Liver (tissue), 9 donors: ENCODE data around the gene GPR89B. TPM values are rescaled to one million over a fixed set of nuclear protein-coding genes. Genes with fewer than 3 reads are reported as not detected.

Source experiments
- DNase-seq: peaks from one replicate; pipeline ENCODE4 v3.0.0-alpha.2; 2017; ENCODE audit warnings: low spot score
- H3K27ac ChIP-seq, 2 donors: one replicate each; pipeline ENCODE4 v1.7.0; 2013; ENCODE audit warnings: inconsistent platforms in 2 of 2, low read length in 2 of 2, control low read depth in 1 of 2, low read depth in 1 of 2, mild to moderate bottlenecking in 1 of 2
- H3K27me3 ChIP-seq, 4 donors: one replicate each; pipeline versions ENCODE4 v1.6.1 to v1.7.0; 2013; ENCODE audit warnings: low read length in 3 of 4, inconsistent platforms in 1 of 4, mild to moderate bottlenecking in 1 of 4, moderate library complexity in 1 of 4; ENCODE audit not compliant: control insufficient read depth in 4 of 4, insufficient read depth in 4 of 4
- H3K36me3 ChIP-seq, 4 donors: one replicate each; pipeline versions ENCODE4 v1.6.1 to v1.7.0; 2013; ENCODE audit warnings: low read length in 3 of 4, mild to moderate bottlenecking in 3 of 4, low read depth in 1 of 4, moderate library complexity in 1 of 4; ENCODE audit not compliant: control insufficient read depth in 4 of 4, insufficient read depth in 3 of 4
- H3K4me1 ChIP-seq, 4 donors: one replicate each; pipeline versions ENCODE4 v1.6.1 to v1.7.0; 2013; ENCODE audit warnings: low read length in 3 of 4, mild to moderate bottlenecking in 3 of 4, moderate library complexity in 1 of 4; ENCODE audit not compliant: control insufficient read depth in 4 of 4, insufficient read depth in 4 of 4
- H3K4me3 ChIP-seq, 3 donors: one replicate each; pipeline versions ENCODE4 v1.6.1 to v1.7.0; 2013; ENCODE audit warnings: low read length in 3 of 3, control low read depth in 1 of 3, low read depth in 1 of 3, mild to moderate bottlenecking in 1 of 3
- H3K9ac ChIP-seq, 2 donors: one replicate each; pipeline ENCODE4 v1.7.0; 2013; ENCODE audit warnings: low read length in 2 of 2, mild to moderate bottlenecking in 2 of 2, moderate library complexity in 2 of 2, control low read depth in 1 of 2, low read depth in 1 of 2
- H3K9me3 ChIP-seq, 4 donors: one replicate each; pipeline versions ENCODE4 v1.6.1 to v1.7.0; 2013; ENCODE audit warnings: low read length in 3 of 4; ENCODE audit not compliant: control insufficient read depth in 4 of 4
- ATF3 ChIP-seq: IDR thresholded peaks from 2 replicates; pipeline ENCODE4 v1.6.1; 2016; ENCODE audit warnings: antibody characterized with exemption
- EGR1 ChIP-seq, 2 donors: IDR thresholded peaks; 2 replicates each; pipeline ENCODE4 v1.6.1; 2016 to 2018; ENCODE audit warnings: antibody characterized with exemption in 2 of 2, low read depth in 2 of 2
- FOXA2 ChIP-seq: IDR thresholded peaks from 2 replicates; pipeline ENCODE4 v1.6.1; 2016; ENCODE audit warnings: antibody characterized with exemption
- GABPA ChIP-seq, 2 donors: IDR thresholded peaks in 1 of 2; conservative IDR thresholded peaks in 1 of 2; 2 replicates each; pipeline ENCODE4 v1.6.1; 2016; ENCODE audit warnings: antibody characterized with exemption in 2 of 2, mild to moderate bottlenecking in 1 of 2, moderate library complexity in 1 of 2
- HNF4G ChIP-seq: IDR thresholded peaks from 2 replicates; pipeline ENCODE4 v1.6.1; 2016; ENCODE audit warnings: antibody characterized with exemption
- JUND ChIP-seq, 2 donors: IDR thresholded peaks; 2 replicates each; pipeline ENCODE4 v1.6.1; 2016; ENCODE audit warnings: antibody characterized with exemption in 2 of 2
- MAX ChIP-seq: IDR thresholded peaks from 2 replicates; pipeline ENCODE4 v1.6.1; 2016; ENCODE audit warnings: antibody characterized with exemption
- RAD21 ChIP-seq, 2 donors: IDR thresholded peaks; 2 replicates each; pipeline ENCODE4 v1.6.1; 2016; ENCODE audit warnings: antibody characterized with exemption in 2 of 2, mild to moderate bottlenecking in 2 of 2
- SP1 ChIP-seq: IDR thresholded peaks from 2 replicates; pipeline ENCODE4 v1.6.1; 2018; ENCODE audit warnings: antibody characterized with exemption, mild to moderate bottlenecking
- TAF1 ChIP-seq: conservative IDR thresholded peaks from 2 replicates; pipeline ENCODE4 v1.6.1; 2016; ENCODE audit warnings: antibody characterized with exemption, mild to moderate bottlenecking
- YY1 ChIP-seq: IDR thresholded peaks from 2 replicates; pipeline ENCODE4 v1.6.1; 2016; ENCODE audit warnings: antibody characterized with exemption, mild to moderate bottlenecking
- ZBTB33 ChIP-seq: IDR thresholded peaks from 2 replicates; pipeline ENCODE4 v1.6.1; 2016; ENCODE audit warnings: antibody characterized with exemption
- WGBS: extraction: QIAGEN DNeasy Blood & Tissue Kit; methylation state at CpG from one replicate; pipeline ENCODE4 v1.1.7; 2013; 5-methylcytosine and 5-hydroxymethylcytosine counted together
- polyA plus RNA-seq, 2 donors: library from polyadenylated mRNA; stranded (reverse) in 1 of 2; unstranded in 1 of 2; fragments of 200-250 nt in 1 of 2; fragments of >200 nt in 1 of 2; fragmentation: Nextera tagmentation in 1 of 2; extraction: Ambion mirVana in 1 of 2; gene quantifications; one replicate each; pipeline versions ENCODE4 v1.2.1 to v1.2.3, GENCODE V29; 2013 to 2015
- total RNA-seq, 2 donors: library from RNA; depleted of rRNA; stranded (reverse); fragments of >200 nt; gene quantifications; one replicate each; pipeline ENCODE4 v1.2.3, GENCODE V29; 2014
- TF ChIP-seq, protein P1 (sequence below): fragments of 150-350 bp; IDR thresholded peaks from 2 replicates; pipeline ENCODE4 v1.5.1; 2017; ENCODE audit warnings: improper control_type of control experiment, low read depth, low read length; ENCODE audit not compliant: missing input control
- donor health status: healthy.
- donor health status: healthy.
- donor health status: healthy.
- donor health status: healthy.
- donor health status: healthy.

GPR89B gene
- total and polyA plus RNA-seq, 4 donors = 7.2 to 19.2 (median 15.6) TPM

DNA sequence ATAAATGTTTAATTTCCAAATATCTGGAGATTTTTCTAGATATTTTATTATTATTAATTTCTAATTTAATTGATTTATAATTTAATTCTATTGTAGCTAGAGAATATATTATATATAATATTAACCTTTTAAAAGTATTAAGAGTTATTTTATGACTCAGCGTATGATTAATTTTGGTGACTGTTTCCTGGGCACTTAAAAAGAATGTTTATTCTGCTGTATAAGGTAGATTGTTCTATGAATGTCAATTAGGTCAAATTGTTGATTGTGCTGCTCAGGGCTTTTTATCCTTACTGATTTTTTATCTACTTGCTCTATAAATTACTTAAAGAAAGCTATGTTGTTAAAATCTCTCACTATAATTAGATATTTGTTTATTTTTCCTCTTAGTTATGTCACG, 45.7 kb upstream of the GPR89B start:
- no peaks in the 10 kb centered on the region for H3K27me3 ChIP-seq
- H3K27ac ChIP-seq = no peak overlapping the region
- H3K4me3 ChIP-seq = no peak overlapping the region
- WGBS = 83% methylated on average over 2 of the region's 2 CpGs
- H3K4me1 ChIP-seq = no peaks in the 10 kb centered on the region
- no peaks in the 10 kb centered on the region for H3K36me3 ChIP-seq
- DNase-seq = no peak
- no peak for TF ChIP-seq GABPA (IDR thresholded peaks at IDR 0.05 in 1 of 2, conservative IDR thresholded peaks at IDR 0.05 in 1 of 2)
- TF ChIP-seq ATF3 = no peak
- TF ChIP-seq RAD21 (IDR thresholded peaks at IDR 0.05) = no peak
- TF ChIP-seq JUND (IDR thresholded peaks at IDR 0.05) = no peak
- no peak for TF ChIP-seq EGR1 (IDR thresholded peaks at IDR 0.05; ENCODE audit: low read depth in 2 of 2)
- TF ChIP-seq TAF1 = no peak
- H3K9me3 ChIP-seq = no peaks in the 10 kb centered on the region
- no peak overlapping the region for H3K9ac ChIP-seq

- TF ChIP-seq ZBTB33 (no peak), RAD21 (IDR thresholded peaks at IDR 0.05) (peak; percentile 47 to 64)
- TF ChIP-seq, protein P1, sequence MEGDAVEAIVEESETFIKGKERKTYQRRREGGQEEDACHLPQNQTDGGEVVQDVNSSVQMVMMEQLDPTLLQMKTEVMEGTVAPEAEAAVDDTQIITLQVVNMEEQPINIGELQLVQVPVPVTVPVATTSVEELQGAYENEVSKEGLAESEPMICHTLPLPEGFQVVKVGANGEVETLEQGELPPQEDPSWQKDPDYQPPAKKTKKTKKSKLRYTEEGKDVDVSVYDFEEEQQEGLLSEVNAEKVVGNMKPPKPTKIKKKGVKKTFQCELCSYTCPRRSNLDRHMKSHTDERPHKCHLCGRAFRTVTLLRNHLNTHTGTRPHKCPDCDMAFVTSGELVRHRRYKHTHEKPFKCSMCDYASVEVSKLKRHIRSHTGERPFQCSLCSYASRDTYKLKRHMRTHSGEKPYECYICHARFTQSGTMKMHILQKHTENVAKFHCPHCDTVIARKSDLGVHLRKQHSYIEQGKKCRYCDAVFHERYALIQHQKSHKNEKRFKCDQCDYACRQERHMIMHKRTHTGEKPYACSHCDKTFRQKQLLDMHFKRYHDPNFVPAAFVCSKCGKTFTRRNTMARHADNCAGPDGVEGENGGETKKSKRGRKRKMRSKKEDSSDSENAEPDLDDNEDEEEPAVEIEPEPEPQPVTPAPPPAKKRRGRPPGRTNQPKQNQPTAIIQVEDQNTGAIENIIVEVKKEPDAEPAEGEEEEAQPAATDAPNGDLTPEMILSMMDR = peak; percentile 20
- Histone ChIP-seq H3K36me3 (no peaks in the 10 kb centered on the region), H3K4me3 (no peak overlapping the region), H3K9ac (no peak overlapping the region), H3K9me3 (no peaks in the 10 kb centered on the region), H3K27ac (no peak overlapping the region), H3K27me3 (peaks cover 0 to 5% (median 0%) of the 10 kb centered on the region in 4 donors), H3K4me1 (no peaks in the 10 kb centered on the region)
- peak; percentile 81 for DNase-seq
- 22% methylated on average over 12 of the region's 12 CpGs for WGBS
Measured at GRCh38 chr1:147890177-147890790, 37.9 kb upstream of the GPR89B start.

DNA sequence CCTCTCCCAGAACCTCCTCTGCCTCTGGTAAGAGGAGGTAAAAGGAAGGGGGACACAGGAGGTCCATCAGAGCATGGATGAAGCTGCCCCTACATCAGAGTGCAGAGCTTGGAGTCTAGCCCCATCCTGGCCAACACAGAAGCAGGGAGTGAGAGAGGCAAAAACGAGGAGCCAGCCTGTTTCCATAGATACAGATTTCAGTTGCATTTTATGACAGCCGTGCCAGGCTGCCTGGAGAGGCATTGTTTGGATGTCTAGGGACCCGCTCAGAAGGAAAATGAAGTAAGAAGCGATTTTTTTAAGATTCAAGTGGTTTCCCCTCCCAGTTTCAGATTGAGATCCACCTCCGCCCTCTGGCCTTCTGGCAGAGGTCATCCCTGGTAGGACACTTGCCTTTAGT, 37.1 kb upstream of the GPR89B start:
- Histone ChIP-seq H3K9ac (no peak overlapping the region), H3K36me3 (no peaks in the 10 kb centered on the region), H3K27ac (no peak overlapping the region), H3K4me3 (no peak overlapping the region), H3K27me3 (peaks cover 0 to 5% (median 0%) of the 10 kb centered on the region in 4 donors), H3K4me1 (no peaks in the 10 kb centered on the region), H3K9me3 (no peaks in the 10 kb centered on the region)
- 82% methylated on average over 5 of the region's 5 CpGs for WGBS
- no peak for DNase-seq
- no peak for TF ChIP-seq EGR1 (IDR thresholded peaks at IDR 0.05; ENCODE audit: low read depth in 2 of 2)
- no peak for TF ChIP-seq RAD21 (IDR thresholded peaks at IDR 0.05)
- no peak for TF ChIP-seq HNF4G
- TF ChIP-seq, protein P1 = no peak
- no peak for TF ChIP-seq SP1
- TF ChIP-seq TAF1 = no peak
- no peak for TF ChIP-seq MAX
- no peak for TF ChIP-seq FOXA2
- TF ChIP-seq YY1 = no peak
- no peak for TF ChIP-seq ATF3
- no peak for TF ChIP-seq ZBTB33
